ENCODE results near the gene UNC5B.

UNC5B gene

DNA sequence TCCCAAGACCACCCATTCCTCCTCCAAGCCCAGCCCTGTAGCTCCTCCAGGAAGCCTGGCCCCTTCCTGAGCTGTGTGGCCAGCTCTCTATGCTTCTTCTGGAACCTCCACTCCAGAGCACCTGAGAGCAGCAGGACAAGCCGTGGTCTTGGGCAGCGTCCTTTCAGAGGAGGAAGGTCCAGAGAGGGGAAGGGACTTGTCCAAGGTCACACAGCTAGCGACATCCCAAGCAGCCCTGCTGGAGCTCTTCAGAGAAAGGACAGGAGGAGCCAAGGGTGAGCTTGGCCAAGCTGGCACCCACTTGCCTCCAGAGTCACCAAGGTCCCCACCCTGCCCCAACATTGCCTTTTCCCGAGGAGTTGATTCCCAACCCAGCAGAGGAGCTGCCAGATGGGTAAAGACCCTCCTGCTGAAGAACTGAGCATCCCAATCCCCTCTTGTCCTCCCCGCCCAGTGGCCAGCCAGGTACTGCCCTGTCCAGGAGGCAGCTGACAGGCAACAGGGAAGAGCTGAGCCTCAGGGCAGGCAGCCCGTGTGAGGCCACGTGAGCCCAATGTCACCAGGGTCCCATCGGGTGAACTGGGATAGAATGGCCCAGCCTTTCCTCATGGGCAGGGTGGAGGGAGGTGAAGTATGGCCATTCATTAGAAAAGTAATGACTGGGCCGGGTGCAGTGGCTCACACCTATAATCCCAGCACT lies 46.2 kb downstream of the UNC5B start:
- in situ Hi-C loops (cut with MboI; ENCODE audit: low pct_unique_long_range_greater_than_20kb, low sequenced_read_pairs): no loop called here
- no peak for DNase-seq

DNA sequence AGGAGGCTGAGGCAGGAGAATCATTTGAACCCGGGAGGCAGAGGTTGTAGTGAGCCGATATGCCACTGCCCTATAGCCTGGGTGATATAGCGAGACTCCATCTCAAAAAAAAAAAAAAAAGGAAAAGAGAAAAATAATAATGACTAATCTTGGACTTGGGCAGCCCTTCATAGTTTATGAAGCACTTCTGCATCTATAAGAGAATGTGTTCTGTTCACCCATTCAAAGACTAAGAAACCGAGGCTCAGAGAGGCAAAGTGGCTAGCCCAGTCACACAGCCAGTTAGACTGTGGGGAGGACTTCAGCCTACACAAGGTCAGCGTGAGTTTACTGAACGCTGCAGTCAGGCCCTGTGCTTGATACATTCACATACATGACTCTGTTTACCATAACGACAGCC lies 46.9 kb downstream of the UNC5B start:
- in situ Hi-C loops (cut with MboI; ENCODE audit: low pct_unique_long_range_greater_than_20kb, low sequenced_read_pairs): no loop called here
- DNase-seq: no peak

DNA sequence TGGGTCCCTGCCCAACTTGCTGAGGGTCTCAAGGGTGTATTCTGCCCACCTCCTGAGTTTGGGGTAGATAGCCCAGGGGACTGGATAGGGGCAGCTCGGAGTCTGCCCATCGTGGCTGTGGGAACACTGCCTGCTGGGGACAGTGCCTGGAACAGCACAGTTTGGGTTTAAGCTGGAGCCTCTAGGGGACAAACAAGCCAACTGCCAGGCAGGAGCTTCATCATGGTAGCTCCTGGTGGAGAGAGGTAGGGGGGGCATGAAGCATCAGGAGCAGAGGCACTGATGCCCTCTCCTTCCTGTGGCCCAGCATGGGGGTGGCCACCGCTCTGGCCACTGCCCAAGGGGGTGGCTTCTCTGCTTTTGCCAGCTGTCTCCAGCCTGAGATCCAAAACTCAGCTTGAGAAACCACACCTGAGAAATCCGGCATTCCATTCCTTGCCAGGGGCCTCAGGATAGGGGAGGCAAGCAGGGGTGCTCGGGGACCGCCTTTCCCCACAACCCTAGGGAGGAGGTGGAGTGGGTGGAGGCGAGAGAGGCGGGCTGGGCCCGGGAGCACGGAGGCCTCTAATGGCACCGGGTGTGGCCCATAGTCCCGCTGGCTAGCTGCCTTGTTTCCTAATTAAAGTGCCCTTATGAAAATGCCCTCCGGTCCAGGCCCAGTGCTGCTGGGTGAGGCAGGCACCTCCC lies 47.6 kb downstream of the UNC5B start:
- no peak for DNase-seq
- in situ Hi-C loops (cut with MboI; ENCODE audit: low pct_unique_long_range_greater_than_20kb, low sequenced_read_pairs): no loop called here

DNA sequence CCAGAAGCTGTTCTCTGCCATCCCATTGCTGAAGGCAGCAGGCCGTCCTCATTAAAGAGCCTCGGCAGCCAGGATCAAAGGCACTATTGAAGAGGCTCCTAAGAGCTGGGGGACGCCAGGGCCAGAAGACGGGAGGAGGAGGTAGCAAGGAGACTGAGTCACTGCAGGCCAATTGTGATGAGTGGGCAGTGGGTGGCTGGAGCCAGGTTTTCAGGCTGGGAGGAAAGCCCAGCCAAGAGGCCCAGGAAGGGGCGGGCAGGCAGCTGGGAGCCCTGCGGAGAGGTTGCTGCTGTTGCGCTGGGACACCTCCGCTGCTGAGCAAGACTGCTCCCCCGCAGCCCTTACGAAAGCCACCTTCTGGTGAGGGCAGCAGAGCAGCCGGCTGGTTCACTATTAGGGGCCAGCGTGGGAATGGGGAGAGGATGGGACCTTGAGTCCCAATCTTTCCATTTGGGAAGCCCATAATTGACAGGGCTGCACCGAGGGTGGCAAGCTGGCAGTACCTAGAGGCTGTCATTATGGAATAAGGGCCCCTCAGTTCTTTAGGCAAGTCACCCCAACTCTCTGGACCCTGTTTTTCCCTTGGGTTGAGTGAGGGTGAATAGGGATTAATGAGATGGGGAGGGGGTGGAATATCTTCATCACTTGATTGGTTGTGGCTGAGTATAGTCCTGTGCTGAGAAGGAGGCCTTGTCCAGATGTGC lies 48.4 kb downstream of the UNC5B start:
- in situ Hi-C loops (cut with MboI; ENCODE audit: low pct_unique_long_range_greater_than_20kb, low sequenced_read_pairs): no loop called here
- DNase-seq: no peak

DNA sequence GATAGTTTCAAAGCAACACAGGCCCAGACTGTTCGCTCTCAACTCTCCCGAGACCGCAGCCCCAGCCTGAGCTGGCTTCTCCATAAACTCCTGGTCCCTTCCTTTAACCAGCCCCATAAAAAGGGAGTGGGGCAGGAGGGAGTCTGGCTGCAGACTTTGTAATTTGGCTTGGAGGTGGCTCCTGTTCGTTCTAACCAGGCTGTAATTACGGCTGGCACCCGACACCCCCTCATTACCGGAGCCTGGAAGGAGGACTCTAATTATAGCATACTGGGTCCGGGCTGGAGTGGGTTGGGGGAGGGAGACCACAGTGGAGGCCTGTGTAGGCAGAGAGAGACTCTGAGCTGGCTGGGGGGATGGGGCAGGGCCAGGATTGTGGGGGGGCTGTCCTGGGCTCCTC lies 49.7 kb downstream of the UNC5B start:
- no peak for DNase-seq
- in situ Hi-C loops (cut with MboI; ENCODE audit: low pct_unique_long_range_greater_than_20kb, low sequenced_read_pairs): no loop called here

DNA sequence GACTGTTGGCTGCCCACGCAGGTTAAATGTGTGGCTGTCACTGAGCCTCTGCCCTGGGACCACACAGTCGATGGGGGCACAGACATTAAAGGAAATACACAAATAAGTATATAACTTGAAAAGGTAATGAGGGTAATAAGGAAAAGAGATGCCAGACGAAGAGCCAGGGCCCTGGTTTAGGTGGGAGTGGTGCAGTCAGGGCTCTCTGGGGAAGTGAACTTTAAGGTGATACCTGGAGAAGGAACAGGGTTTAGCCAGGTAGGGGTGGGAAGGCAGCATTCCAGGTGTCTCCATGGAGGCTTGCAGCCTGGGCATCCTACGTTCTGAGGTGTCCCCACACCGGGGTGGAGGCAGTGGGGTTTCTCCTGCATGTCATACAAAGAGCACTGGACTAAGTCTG lies 50.4 kb downstream of the UNC5B start:
- no peak for DNase-seq
- in situ Hi-C loops (cut with MboI; ENCODE audit: low pct_unique_long_range_greater_than_20kb, low sequenced_read_pairs): no loop called here

DNA sequence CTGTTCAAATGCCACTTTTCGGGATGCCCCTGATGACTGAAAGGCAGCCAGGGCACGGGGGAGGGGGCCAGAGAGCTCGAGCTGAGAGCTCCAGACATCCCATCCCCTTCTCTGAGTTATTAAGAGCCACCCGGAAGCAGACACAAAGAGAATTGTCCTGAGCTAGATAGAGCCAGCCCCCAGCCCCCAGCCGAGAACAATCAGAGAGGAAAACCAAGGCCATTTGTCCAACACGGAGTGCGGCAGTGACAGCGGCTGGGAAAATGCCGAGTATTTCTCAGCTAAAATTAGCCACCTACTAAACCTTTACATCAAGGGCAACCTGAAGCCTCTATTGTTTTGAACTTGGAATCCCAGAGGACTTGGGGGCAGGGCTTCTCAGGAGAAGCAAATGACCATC lies 51.0 kb downstream of the UNC5B start:
- DNase-seq: no peak

DNA sequence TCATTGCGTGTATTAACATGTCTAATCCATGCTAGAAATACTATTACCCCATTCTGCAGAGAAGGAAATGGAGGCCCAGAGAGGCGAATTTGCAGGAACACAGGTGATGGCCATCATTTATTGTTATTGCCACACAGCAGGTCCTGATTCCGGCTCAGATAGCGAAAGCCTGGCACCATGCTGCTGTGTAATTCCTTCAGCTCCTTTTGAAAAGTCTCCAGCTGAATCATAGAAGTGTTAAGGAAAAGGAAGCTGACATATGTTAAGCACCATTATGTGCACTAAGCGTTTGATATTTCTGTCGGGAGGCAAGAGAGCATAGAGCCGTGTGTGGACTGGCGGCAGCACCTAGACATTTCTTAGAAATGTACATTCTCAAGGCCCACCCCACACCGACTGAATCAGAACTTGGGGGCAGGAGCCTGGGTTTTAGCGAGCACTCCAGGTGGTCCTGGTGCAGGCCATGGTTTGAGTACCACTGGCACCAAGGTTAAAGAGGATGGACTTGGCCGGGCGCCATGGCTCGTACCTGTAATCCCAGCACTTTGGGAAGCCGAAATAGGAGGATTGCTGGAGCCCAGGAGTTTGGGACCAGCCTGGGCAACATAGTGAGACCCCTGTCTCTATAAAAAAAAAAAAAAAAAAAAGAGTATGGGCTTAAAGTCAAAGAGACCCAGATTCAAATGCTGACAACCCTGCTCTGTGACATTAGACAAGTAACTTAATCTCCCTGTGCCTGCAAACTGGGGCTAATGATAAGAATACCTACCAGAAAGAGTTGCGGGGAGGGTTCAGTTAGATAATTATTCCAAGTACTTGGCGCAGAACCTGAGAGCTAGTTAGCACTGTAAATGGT lies 52.2 kb downstream of the UNC5B start:
- no peak for DNase-seq
- in situ Hi-C loops (cut with MboI; ENCODE audit: low pct_unique_long_range_greater_than_20kb, low sequenced_read_pairs): no loop called here

More for the DNA sequence above, 51.0 kb downstream of the UNC5B start:
- in situ Hi-C loops (cut with MboI; ENCODE audit: low pct_unique_long_range_greater_than_20kb, low sequenced_read_pairs): no loop called here

DNA sequence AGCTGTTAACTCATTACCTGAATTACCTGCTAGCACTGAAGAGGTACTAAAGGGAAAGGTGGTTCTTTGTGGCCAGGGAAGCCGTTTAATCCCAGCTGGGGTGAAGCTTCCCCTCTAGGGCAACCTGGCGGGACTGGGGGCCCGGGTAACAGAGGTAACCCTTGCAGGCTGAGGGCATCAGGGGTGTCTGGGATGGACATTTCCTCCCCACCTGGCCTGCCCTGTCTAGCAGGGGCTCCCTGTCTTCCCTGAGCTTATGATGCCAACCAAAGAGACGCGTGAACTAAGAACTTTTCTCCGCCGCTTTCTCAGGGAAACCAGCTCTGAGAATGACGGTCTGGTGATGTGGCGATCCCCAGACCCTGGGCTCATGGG lies 52.8 kb downstream of the UNC5B start:
- no peak for DNase-seq
- in situ Hi-C loops (cut with MboI; ENCODE audit: low pct_unique_long_range_greater_than_20kb, low sequenced_read_pairs): no loop called here

DNA sequence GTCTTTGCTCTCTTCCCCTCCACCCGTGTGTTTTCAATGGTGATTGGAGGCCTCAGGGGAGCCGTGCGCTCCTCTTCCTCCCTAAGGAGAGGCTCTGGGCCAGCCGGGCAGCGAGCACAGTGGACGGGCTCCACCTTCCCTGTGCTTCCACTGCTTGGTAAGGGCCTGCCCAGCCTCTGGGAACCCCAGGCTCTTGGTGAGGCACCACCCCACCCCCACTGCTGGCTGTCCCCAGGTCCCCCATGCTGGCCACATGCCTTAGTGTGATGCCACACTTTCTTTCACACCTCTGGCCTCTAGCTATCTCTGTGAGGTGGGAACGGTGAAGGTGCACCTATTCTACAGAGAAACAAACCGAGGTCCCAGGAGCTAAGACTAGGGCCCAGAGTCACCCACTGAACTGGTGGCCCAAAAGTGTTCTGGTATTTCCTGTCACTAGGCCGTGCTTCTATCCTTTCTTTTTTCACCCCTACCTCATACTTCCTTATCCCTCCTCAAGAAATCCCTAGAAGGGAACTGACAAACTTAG lies 53.3 kb downstream of the UNC5B start:
- DNase-seq: no peak
- in situ Hi-C loops (cut with MboI; ENCODE audit: low pct_unique_long_range_greater_than_20kb, low sequenced_read_pairs): no loop called here

DNA sequence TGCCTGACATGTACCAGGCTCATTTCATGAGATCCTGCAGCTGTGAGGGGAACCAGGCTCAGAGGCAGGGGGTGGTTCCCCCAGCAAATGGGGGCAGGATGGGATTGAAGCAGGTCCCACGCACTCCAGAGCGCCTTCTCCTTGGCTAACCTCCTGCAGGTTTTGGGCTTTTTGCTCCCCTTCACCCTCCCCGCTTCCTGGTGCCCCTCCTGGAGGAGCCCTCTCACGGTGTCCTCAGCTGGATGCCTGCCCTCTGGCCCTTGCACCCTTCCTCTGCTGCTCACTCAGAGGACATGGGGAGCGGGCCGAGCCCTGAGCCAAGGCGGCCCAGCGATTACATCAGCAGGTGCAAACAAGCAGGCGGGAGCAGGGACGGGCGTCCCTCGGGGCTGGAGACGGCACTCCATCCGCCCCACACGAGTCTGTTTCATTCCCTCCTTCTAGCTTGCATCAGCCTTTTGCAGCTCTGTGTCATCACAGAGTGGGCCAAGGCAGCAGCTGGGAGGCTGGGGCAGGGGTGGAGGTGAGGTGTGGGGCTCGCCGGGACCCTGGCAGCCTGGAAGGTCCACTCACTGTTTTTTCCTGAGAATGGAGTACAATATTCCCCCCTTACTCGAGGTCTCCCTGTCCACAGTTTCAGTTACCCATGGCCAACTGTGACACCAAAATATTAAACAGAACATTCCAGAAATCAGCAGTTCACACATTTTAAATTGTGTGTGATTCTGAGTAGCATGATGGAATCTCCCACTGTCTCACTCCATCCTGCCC lies 54.0 kb downstream of the UNC5B start:
- in situ Hi-C loops (cut with MboI; ENCODE audit: low pct_unique_long_range_greater_than_20kb, low sequenced_read_pairs): no loop called here
- no peak for DNase-seq

DNA sequence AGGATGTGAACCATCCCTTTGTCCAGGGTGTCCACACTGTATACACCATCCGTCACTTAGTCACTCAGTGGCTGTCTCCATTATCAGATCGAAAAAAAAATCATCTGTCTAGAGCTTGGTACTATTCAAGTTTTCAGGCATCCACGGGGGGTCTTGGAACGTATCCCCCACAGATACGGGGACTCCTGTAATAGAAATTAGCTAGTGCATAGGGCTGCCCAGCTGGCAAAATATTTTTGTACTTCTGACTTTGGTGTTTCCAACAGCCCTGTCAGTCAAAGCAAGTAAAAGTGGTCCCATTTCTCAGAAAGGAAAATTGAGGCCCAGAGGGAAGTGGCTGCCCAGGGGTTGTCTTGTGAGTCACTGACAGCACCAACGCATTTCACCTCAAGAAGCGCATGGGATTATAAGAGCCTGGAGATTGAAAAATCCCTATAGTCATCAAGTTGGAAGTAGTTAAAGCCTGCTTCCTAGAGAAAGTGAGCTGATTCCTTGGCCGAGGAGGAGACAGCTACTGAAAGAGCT lies 54.6 kb downstream of the UNC5B start:
- in situ Hi-C loops (cut with MboI; ENCODE audit: low pct_unique_long_range_greater_than_20kb, low sequenced_read_pairs): no loop called here

DNA sequence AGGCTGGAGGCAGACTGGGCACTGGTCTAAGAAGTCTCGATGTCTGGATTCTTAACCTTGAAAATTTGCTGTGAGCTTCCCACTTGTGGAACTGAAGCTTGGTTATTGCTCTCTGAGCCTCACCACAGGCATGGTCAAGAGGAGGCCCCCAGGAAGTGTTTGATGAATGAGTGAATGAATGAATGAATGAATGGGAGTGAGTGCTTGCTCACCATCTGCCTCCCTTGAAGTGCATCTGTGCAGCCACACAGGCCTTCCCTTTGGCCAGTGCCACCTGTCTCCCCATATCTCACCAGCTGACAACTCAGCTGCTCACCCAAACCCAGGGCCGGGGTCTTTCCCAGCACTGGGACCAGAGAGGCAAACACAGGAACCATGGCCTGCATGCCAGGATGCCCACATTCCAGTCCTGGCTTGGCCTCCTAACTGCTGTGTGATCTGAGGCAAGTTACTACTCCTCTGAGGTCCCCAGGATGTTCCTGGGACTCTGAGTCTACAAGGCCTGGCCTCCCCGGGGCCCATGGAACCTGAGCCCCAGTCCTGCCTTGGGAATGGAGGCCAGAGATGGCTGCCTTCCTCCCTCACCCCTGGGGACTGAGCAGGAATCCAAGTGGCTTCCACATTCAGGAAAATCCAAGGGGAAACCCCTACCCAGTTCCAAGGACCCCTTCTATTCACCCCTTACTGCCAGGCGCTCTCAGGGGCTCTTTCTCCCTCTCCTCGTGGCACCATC lies 55.3 kb downstream of the UNC5B start:
- no peak for DNase-seq
- in situ Hi-C loops (cut with MboI; ENCODE audit: low pct_unique_long_range_greater_than_20kb, low sequenced_read_pairs): no loop called here

More for the DNA sequence above, 54.6 kb downstream of the UNC5B start:
- DNase-seq: no peak

DNA sequence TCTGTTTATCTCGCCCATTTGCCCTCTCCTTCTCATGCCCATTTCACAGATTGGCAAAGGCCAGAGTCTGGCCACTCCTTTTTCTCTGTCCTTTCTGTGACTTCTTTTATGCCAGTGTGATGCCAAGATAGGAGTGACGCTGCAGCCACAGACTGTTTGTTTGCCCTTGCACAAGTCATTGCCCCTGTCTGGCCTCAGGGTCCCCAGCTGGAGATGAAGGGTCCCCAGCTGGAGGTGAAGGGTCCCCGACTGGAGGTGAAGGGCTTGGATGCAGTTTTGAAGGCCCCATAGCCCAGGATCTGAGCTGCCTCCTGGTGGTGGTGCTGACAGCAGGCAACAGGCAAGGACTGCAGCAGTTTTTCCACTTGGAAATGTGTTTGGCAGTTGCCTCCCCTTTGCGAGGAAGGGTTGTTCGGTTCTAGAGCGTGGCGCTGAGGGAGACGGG lies 55.9 kb downstream of the UNC5B start:
- in situ Hi-C loops (cut with MboI; ENCODE audit: low pct_unique_long_range_greater_than_20kb, low sequenced_read_pairs): no loop called here
- DNase-seq: no peak

DNA sequence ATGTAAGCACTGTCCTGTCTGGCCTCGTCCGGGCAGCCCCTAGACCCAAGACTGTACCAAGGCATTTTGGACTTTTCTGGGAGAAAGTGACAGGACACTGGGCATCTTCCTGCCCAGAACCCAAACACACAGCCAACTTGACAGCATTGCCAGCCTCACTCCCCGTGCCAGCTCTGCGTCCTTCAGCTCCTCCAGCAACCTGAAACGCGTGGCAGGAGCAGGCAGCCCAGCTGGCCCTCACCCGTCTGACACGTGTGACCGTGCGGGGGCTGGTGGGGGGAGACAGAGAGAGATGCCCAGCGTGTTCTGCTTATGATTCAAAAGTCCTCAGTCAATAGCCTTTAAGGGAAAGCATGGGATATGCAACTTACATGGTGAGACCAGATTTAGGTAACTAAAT lies 56.4 kb downstream of the UNC5B start:
- DNase-seq: no peak
- in situ Hi-C loops (cut with MboI; ENCODE audit: low pct_unique_long_range_greater_than_20kb, low sequenced_read_pairs): no loop called here

DNA sequence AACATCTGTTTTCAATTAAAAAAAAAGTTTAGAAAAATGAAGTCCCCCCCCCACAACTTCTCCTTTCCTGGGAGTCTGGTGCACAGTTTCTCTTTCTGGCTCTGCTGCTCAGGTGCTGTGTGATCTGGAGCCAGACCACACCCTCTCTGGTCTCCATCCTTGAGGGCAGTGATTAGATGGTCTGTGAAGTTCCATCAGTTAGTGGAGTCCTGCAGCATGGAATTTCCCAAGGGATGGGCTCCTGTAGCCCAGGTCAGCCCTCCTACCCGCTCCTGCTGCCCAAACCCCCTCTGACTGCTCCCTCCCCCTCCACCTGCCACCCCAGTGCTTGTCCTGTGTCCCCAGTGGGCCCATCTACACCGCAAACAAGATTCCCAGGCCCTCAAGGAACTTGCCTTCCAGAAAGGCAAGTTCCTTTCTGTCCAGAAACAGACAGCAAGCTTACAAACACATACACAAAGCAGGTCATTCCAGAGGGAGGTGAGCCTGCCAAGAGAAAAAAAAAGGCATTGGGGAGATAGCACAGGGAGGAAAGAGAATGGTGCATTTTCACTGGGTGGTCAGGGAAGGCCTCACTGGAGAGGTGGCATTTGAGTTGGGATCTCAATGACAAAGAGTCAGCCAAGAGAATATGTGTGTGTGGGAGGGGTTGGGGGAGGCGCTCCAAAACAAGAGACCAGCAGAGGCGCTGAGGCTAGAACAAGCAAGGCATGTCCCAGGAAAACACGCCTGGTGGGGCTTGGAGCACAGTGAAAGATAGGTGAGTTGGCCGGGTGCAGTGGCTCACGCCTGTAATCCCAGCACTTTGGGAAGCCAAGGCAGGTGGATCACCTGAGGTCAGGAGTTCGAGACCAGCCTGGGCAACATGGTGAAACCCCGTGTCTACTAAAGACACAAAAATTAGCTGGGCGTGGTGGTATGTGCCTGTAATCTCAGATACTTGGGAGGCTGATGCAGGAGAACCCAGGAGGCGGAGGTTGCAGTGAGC lies 57.2 kb downstream of the UNC5B start:
- DNase-seq: no peak
- in situ Hi-C loops (cut with MboI; ENCODE audit: low pct_unique_long_range_greater_than_20kb, low sequenced_read_pairs): no loop called here

Data from KBM-7 (cell line).